Left ventricle myocardium superior (tissue), 1 donor: ENCODE data around the gene SIL1. TPM values are rescaled to one million over a fixed set of nuclear protein-coding genes. Genes with fewer than 3 reads are reported as not detected.
A peak's percentile ranks its signal among the peaks of the same experiment; 100 is the strongest.
"Not testable (repeated sequence)": the region's sequence is repeated elsewhere in the genome, so short reads cannot be mapped to it uniquely, and the experiment has no call there.

Experiments
- ATAC-seq: fragments of 200-7000 bp; cut with Tn5 transposase; one replicate; pipeline ENCODE4 v1.9.1; 2020; ENCODE audit warnings: mild to moderate bottlenecking, moderate library complexity
- DNase-seq: peaks from one replicate; pipeline ENCODE4 v3.0.0-alpha.2; 2020
- intact Hi-C: fragments of 100-400 bp; cut with micrococcal nuclease; formaldehyde crosslinking; loops from one replicate; pipeline ENCODE4 v1.11.0; 2022
- total RNA-seq: library from RNA; stranded (reverse); fragmentation: NEBNext Ultra II Directional; extraction: Animal tissue kit (Norgen Biotek cat#: 25700); gene quantifications from one replicate; pipeline ENCODE4 v1.2.1, GENCODE V29; 2021
- donor health status: DM: no; HTN: yes; CAD: no; lungs with severe emphysema.

The SIL1 gene
- total RNA-seq, 1 donor from 2014 or later: 46.0 TPM

DNA sequence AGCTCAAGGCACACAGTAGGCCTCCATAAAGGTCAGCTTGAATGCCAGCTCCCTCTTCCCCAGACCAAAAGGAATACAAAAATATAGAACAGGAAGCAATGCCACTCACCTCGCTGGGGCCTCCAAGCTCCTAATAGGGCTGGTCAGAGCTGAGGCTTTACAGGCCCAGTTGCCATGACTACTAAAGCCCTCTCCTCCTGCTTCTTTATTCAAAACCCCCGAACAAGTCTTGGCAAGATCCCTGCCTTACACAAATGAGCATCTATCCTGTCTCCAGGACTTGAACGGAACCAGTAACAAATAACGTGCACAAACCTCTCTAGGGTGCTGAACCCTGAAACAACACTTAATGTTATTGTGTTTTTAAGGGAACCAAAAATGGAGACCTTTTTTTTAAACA is 136.3 kb downstream of the SIL1 start:
- DNase-seq (no peak), ATAC-seq (no peak)
- intact Hi-C loops: no loop called here

DNA sequence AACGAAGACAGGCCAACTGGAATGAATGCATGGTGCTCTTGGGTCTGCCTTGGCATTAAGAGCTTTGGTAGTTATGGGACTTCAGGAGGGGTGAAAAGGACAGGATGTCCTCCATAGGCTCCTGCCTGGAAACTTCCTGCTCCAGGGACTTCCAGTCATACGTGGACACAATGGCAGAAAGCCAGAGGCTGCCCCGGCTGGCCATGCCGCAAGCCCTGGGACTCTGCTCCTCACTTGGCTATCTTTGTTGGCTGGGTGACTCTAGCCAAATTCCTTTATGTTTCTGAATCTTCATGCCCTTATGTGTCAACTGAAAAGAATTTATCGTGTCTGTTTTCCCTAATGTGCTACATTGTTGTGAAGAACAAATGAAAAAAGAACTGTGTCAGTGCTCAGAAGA is 136.9 kb downstream of the SIL1 start:
- intact Hi-C loops: no loop called here
- peak; percentile 74 for DNase-seq
- ATAC-seq: peak; percentile 85

DNA sequence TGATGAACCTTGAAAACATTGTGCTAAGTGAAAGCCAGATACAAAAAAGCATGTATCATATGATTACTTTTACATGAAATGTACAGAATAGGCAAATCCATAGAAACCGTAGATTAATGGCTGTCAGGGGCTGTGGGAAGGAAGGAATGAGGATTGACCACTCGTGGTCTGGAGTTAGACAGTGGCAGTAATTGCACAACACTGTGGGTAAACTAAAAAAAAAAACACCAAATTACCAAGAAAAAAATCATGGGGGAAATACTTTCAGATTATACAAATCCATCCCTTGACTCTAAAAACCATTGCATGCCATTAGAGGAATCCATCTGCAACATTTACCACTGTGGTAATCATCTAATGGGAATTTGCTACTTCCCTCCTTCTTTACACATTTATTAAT is 140.0 kb downstream of the SIL1 start:
- intact Hi-C loops: no loop called here
- DNase-seq (no peak), ATAC-seq (no peak)

DNA sequence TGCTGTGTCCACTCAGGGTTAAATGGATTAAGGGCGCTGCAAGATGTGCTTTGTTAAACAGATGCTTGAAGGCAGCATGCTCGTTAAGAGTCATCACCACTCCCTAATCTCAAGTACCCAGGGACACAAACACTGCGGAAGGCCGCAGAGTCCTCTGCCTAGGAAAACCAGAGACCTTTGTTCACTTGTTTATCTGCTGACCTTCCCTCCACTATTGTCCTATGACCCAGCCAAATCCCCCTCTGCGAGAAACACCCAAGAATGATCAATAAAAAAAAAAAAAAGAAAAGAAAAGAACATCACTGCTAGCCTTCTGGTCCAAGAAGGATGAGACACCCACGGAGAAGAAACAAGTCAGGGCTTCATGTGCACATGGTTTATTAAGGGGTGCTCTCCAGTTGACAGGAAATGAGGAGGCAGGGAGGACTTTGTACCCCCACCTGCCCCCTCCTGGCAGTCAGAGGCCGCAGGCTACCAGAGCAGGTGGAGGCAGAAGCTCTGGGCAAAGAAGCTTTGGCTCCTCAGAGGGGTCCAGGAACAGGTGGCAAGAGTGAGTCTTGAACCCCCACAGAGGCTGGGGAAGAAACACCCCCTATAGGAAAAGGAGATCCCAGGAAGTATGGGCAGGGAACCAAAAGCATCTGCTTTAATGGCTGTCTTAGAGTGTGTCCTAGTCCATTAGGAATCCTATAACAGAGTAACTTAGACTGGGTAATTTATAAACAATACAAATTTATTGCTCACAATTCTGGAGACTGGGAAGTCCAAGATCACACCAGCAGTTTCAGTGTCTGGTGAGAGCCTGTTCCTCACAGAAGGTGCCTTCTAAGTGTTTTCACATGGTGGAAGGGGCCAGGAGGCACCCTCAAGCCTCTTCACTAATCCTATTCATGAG is 140.9 kb downstream of the SIL1 start:
- intact Hi-C loops, DNase-seq, ATAC-seq: not testable (repeated sequence)

DNA sequence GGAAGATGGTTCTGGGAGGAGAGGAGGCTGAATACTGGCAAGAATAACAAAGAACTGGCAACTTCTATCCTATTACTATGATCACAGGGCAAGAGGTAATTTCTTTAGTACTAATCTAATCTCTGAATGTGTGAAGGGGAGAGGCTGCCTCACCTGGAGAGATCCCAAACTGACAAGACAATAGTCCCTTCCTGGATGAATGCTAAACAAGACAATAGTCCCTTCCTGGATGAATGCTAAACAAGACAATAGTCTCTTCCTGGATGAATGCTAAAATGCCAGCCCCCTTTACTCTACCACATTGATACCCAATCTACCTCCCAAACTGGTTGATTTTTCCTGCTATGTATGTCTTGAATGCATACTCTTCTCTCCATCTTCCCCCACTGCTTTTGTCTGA is 145.2 kb downstream of the SIL1 start:
- ATAC-seq (no peak), DNase-seq (no peak)
- intact Hi-C loops: no loop called here

DNA sequence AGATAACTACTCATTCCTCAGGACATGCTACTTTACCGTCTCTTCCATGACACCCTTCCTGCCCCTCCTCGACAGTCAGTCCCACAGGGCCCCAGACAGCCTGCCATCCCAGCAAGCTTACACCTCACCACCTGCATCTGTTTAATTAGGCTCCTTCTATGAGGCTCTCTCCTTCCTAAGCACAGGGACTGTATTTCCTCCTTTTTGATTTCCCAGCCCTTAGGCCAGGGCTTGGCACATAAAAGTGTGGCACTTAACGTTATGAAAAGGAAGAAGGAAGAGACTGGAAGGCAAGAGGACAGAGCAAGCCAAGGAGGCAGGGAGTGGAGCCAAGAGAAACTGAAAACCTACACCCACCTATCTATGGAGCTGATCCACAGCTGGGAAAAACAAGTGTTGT is 146.8 kb downstream of the SIL1 start:
- no peak for DNase-seq
- intact Hi-C loops: no loop called here
- no peak for ATAC-seq

DNA sequence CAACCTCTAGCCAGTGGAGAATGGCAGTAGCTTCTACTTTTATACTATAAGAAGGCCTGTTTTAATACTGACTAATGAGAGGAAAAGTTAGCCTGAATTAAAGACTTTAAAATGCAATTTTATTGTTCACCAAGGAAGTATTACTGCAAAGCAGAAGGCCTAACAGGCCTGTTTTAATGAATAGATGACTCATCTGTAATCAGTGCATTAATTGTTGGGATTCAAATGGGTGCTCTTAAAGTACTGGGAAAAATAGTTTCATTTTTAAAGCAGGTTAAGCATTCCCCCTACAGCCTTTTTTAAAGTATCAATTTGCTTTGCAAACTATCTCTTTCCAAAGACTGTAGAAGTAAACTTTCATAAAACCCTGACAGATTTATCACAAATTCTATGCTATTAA is 147.7 kb downstream of the SIL1 start:
- ATAC-seq: no peak
- DNase-seq: no peak
- intact Hi-C loops: no loop called here

DNA sequence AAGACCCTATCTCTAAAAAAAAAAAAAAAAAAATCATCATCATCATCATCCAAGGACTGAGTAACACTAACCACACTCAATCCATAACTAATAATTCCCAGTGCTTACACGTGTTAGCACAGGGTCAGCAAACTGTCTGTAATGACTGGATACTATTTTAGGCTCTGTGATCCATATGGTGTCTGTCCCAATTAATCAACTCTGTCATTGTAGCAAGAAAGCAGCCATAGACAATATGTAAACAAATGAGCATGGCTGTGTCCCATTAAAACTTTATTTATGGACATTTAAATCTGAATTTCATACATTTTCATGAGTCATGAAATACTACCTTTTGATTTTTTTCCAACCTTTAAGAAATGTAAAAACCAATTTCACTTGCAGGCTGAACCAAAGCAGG is 148.4 kb downstream of the SIL1 start:
- ATAC-seq (no peak), DNase-seq (no peak)
- intact Hi-C loops: no loop called here

DNA sequence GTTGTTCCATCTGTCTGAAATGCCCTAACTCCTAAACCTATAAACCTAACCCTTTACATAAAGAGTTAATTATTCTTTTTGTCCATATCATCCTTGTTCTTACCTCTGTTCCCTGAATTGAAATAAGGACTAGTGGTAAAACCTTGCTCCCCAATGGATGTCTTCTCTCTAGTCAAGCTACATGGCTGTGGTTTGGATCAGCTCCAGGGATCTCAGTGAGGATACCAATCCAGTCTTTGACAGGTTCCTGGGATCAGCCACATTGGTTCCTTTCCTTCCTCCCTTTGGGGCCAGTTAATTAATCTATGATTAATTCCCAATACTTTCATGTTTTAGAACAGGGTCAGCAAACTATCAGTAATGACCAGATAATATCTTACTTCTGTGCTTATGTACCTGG is 151.6 kb downstream of the SIL1 start:
- ATAC-seq: no peak
- no peak for DNase-seq
- intact Hi-C loops: no loop called here

DNA sequence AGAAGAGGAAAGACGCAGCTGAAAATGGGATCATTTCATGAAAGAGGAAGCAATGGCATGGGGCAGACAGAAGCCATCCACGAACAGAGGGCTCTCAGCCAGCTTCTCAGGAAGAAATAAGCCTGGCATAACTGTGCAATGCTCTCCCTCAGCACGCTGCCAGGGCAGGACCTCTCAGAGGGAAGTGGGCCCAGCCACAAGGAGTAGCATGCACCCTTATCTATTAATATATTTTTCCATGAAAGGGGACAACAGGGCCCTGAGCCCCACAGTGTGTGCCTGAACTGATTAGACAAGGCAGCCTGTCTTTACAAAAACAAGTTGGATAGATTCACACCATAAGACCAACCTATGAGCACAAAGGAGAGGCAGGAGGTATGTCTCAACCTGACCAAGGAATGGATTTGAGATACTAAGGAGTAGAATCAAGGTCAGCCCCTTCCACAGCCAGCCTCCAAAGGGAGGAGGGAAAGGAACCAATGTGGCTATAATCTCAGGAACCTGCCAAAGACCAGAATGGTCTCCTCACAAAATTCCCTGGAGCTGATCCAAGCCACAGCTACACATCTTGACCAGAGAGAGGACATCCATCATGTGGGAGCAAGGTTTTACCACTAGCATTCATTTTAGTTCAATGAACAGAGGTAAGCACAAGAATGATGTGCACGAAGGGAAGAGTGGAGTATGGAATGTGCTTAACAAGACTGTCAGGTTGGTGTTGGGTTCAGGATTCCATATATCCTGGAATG is 154.8 kb downstream of the SIL1 start:
- no peak for DNase-seq
- peak; percentile 39 for ATAC-seq
- intact Hi-C loops: no loop called here

DNA sequence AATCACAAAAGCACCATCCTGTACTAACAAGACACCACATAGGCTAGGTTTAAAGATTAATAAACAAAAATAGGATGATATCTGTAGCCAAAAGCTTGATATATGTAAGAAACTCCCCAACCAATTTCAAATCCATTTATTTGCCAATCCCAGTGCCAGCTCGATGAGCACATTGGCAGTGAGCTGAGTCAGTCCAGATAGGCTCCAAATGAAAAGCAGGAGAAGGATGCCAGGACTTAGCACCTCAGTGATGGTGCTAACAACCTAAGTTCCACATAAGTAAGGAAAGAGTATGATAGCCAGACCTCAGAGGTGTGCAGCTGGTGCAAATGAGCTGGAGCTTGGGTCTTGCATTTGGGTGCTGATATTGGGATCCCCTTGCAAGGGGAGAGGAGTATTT is 158.1 kb downstream of the SIL1 start:
- intact Hi-C loops: no loop called here
- DNase-seq (no peak), ATAC-seq (no peak)

DNA sequence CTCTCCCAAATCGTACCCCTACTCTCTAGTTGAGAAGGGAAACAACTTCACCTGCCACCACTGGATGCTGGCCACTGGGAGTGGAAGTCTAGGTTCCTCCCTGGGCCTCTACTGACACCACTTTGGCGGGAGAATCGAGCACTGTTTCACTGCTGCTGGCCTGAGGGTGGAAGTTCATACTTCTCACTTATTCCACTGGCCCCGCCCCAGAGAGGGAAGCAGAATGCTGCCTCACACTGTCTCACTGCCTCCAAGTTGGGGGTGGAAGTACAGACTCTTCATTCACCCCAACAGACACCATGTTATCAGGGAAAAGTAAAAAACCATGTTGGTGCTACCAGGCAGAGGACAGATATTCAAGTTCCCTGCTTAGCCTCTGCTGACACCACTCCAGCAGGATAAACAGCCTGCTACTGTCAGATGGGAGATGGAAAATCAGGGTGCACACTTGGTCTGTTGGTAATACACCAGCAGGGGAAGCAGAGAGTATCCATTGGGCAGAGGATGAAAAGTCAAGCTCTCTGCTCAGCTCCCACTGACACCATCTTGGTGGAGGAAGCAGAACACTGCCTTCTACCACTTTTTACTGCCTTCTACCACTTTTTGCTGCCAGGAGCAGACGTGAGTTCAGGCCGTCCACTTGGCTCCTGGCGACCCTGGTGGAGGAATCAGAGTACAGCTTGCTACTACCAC is 159.4 kb downstream of the SIL1 start:
- DNase-seq: no peak
- peak; percentile 18 for ATAC-seq
- intact Hi-C loops: no loop called here

DNA sequence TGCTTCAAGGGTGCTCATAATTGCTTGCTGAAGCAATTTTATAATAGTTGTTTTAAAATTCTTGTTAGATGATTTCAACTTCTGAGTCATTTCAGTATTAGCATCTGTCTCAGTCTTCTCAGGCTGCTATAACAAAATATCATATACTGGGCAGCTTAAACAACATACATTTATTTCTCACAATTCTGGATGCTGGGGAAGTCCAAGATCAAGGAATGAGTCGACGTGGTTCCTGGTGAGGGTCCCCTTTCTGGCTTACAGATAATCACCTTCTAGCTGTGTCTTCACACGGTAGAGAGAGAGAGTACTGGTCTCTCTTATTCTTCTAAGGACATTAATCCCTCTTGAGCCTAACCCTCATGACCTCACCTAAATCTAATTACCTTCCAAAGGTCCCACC is 160.4 kb downstream of the SIL1 start:
- DNase-seq (no peak), ATAC-seq (no peak)
- intact Hi-C loops: no loop called here

DNA sequence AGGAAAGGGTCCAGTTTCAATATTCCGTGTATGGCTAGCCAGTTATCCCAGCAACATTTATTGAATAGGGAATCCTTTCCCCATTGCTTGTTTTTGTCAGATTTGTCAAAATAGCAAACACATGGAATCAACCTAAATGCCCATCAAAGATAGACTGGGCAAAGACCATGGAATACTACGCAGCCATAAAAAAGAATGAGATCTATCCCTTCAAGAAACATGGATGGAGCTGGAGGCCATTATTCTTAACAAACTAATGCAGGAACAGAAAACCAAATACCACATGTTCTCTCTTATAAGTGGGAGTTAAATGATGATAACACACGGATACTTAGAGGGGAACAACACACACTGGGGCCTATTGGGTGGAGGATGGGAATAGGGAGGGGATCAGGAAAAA is 161.8 kb downstream of the SIL1 start:
- intact Hi-C loops, DNase-seq, ATAC-seq: not testable (repeated sequence)

DNA sequence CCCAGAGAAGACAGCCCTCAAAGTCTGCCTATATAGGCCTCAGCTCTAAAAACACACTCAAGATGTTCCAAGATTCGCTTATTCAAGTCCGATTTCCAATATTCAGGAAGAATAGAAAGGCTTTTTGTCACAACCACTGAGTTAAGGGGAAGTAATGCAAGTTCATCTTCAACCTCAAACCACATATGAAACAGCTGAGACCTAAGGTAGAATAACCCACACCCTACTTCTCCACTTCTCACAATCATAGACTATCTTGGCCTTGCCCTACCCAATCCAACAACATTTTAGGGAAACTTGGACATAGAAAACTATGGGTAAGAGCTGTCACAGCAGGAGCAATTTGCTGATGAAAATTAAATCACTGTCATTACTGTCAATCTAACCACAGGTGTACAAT is 171.0 kb downstream of the SIL1 start:
- no peak for DNase-seq
- ATAC-seq: no peak
- intact Hi-C loops: no loop called here

DNA sequence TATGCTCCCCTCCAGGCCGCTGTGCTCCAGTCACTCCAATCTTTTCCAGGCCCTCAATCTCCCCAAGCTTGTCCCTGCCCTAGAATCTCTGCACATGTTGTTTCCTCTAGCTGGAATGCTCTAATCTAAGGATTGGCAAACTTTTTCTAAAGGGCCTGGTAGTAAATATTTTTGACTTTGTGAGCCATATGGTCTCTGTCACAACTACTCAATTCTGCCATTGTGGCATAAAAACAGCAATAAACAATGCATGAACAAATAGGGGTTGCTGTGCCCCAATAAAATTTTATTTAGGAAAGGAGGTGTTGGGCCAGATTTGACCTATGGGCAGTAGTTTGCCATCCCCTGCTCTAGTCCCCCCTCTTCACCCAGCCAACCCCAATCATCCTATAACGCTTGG is 172.5 kb downstream of the SIL1 start:
- ATAC-seq: no peak
- intact Hi-C loops: no loop called here
- no peak for DNase-seq

DNA sequence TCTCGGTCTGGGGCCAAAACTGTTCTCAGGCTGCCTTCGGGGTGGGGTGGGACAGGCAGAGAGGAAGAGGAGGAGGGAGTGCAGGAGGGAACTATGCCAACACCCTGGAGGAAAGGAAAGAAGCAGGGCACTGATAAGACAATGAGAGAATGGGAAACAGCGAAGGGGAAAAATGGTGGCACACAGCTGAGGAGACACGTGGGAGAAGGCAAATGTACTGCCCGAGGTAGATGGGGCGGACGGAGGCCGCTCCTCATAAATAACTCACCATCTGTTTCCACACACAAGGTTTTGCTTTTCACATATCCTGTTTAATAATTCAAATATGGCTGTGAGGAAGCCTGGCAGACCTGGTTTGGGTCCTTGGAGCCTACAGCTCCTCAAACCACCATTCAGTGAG is 174.9 kb downstream of the SIL1 start:
- intact Hi-C loops: no loop called here
- DNase-seq: no peak
- no peak for ATAC-seq

DNA sequence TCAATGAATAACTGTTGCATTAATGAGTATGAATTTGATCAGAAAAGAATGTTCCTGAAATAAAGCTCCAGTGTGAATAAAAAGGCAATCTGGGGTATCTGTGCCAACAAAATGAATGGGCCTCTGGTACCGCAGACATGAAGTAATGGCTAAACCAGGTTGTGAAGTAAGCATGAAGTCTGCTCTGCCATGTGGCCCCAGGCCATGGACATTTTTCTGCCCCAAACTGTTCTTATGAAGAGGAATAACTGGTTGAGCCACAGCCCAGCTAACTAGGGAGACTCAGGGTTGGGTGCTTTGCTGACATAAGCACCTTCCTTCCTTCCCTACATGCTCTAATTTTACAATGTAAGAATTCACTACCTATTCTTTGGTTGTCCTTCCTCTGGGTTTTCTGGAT is 175.6 kb downstream of the SIL1 start:
- intact Hi-C loops: no loop called here
- DNase-seq (no peak), ATAC-seq (no peak)

DNA sequence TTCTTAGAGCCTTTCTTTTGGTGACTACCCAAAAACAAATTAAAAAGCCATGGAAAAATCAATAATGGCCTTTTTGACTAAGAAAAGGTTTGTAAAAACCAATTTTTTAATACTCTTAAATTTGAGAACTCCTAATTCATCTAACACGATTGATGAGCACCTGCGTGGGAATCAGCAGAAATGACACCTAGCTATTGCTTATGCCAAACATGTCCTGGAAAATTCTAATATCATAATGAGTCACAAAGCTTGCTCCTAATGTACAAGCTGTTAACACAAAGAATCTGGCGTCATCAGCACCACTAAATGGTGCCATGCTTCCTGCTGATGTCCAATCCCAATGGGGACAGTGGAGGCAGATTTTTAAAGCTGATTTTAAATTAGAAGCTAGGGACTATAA is 176.8 kb downstream of the SIL1 start:
- no peak for ATAC-seq
- no peak for DNase-seq
- intact Hi-C loops: no loop called here

DNA sequence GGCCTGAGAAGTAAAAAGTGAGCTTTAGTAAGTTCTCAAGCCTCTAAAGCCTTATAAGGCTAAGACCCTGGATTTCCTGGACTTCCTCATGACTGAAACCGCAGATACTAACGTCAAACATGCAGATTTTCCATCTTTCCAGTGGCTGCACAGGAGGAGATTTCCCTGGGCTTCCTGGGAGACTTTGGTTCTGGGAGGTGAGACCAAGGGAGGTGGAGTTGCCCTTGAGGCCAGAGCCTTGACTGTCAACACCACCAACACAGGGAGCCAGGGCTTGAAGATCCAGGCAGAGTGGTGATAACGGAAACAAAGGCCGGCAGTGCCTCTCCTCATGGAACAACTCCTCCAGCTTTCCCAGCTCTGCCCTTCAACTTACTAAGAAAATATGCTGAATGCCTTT is 178.3 kb downstream of the SIL1 start:
- DNase-seq (no peak), ATAC-seq (no peak)
- intact Hi-C loops: no loop called here
